H1 (cell line): ENCODE measurements around the gene TMOD4. TPM values are rescaled to one million over a fixed set of nuclear protein-coding genes. Genes with fewer than 3 reads are reported as not detected.

Experiments used
- CTCF ChIA-PET: fragments of 300-600 bp; sonication (Branson Sonifier 250); formaldehyde crosslinking; loops from one replicate; lab custom pipeline; 2021; ENCODE audit not compliant: partially characterized antibody; lab: Charles Lee
- POLR2A ChIA-PET: fragments of 300-600 bp; sonication (Branson Sonifier 250); formaldehyde crosslinking; loops from one replicate; lab custom pipeline; 2021; ENCODE audit warnings: inconsistent platforms; ENCODE audit not compliant: partially characterized antibody; lab: Charles Lee
- DNase-seq, 2 experiments: peaks; one replicate each; pipeline versions ENCODE4 v3.0.0 to v3.0.0-alpha.2; 2010 to 2022; ENCODE audit warnings: low spot score in 2 of 2, low read depth in 1 of 2, mixed read lengths in 1 of 2
- FAIRE-seq: peaks from 2 replicates; lab custom pipeline; 2011; peaks lifted over from hg19 to GRCh38; lab: Jason Lieb, UNC
- H2AFZ ChIP-seq: 2 replicates; pipeline ENCODE4 v1.8.1; 2012; ENCODE audit warnings: low read length, inconsistent platforms
- H2AK5ac ChIP-seq: 2 replicates; pipeline ENCODE4 v1.6.1; 2013; ENCODE audit warnings: low read depth, low read length
- H2BK120ac ChIP-seq: replicated peaks from 2 replicates; pipeline ENCODE3; 2013; ENCODE audit warnings: low read depth, low read length, inconsistent platforms
- H2BK12ac ChIP-seq: 2 replicates; pipeline ENCODE4 v1.6.1; 2013; ENCODE audit warnings: low read depth, low read length
- H2BK15ac ChIP-seq: 2 replicates; pipeline ENCODE4 v1.6.1; 2013; ENCODE audit warnings: low read length
- H2BK20ac ChIP-seq: 2 replicates; pipeline ENCODE4 v1.6.1; 2013; ENCODE audit warnings: low read length
- H2BK5ac ChIP-seq: 2 replicates; pipeline ENCODE4 v1.6.1; 2013; ENCODE audit warnings: low read depth, low read length
- H3K14ac ChIP-seq: 2 replicates; pipeline ENCODE4 v1.6.1; 2013; ENCODE audit warnings: inconsistent platforms; ENCODE audit not compliant: insufficient read length
- H3K18ac ChIP-seq: 2 replicates; pipeline ENCODE4 v1.6.1; 2013; ENCODE audit warnings: low read length; ENCODE audit errors: extremely low read depth
- H3K23ac ChIP-seq: 2 replicates; pipeline ENCODE4 v1.6.1; 2013; ENCODE audit warnings: inconsistent platforms; ENCODE audit not compliant: insufficient read length
- H3K23me2 ChIP-seq: 2 replicates; pipeline ENCODE4 v1.6.1; 2013; ENCODE audit warnings: low read depth, low read length
- H3K27ac ChIP-seq: 2 replicates; pipeline ENCODE4 v1.6.1; 2011; ENCODE audit warnings: low read depth, low read length, inconsistent platforms
- H3K27me3 ChIP-seq, 4 experiments: replicated peaks in 1 of 4; 1 replicate in 1 of 4; 2 replicates in 3 of 4; pipeline versions ENCODE4 v1.6.1 to v1.8.1; 2011 to 2013; ENCODE audit warnings: low read length in 3 of 4, mild to moderate bottlenecking in 3 of 4, inconsistent platforms in 2 of 4, mixed read lengths in 2 of 4, moderate library complexity in 1 of 4; ENCODE audit not compliant: control insufficient read depth in 3 of 4, insufficient read depth in 3 of 4; ENCODE audit errors: extremely low read depth in 1 of 4
- H3K36me3 ChIP-seq, 4 experiments: 2 replicates each; pipeline versions ENCODE4 v1.6.1 to v1.8.1; 2011 to 2013; ENCODE audit warnings: mild to moderate bottlenecking in 4 of 4, low read length in 3 of 4, moderate library complexity in 2 of 4, control low read depth in 1 of 4, inconsistent platforms in 1 of 4; ENCODE audit not compliant: insufficient read depth in 4 of 4, control insufficient read depth in 2 of 4
- H3K4ac ChIP-seq: replicated peaks from 2 replicates; pipeline ENCODE3; 2013; ENCODE audit warnings: low read length, low read depth, mixed read lengths, inconsistent platforms; ENCODE audit not compliant: insufficient read length
- H3K4me1 ChIP-seq, 4 experiments: replicated peaks in 1 of 4; 1 replicate in 1 of 4; 2 replicates in 3 of 4; pipeline versions ENCODE4 v1.6.1 to v1.8.1; 2011 to 2013; ENCODE audit warnings: low read length in 3 of 4, inconsistent platforms in 2 of 4, mixed read lengths in 1 of 4; ENCODE audit not compliant: insufficient read depth in 4 of 4, control insufficient read depth in 3 of 4
- H3K4me2 ChIP-seq, 2 experiments: 2 replicates each; pipeline versions ENCODE4 v1.6.1 to v1.8.1; 2011 to 2013; ENCODE audit warnings: low read depth in 2 of 2, low read length in 2 of 2, control low read depth in 1 of 2, inconsistent platforms in 1 of 2, mild to moderate bottlenecking in 1 of 2; ENCODE audit not compliant: insufficient read depth in 1 of 2
- H3K4me3 ChIP-seq, 4 experiments: fragments of 200-600, 300-600 bp in 1 of 4; sonication (generic), shearing (Covaris generic), sonication (Bioruptor Twin) in 1 of 4; 2 replicates each; pipeline versions ENCODE4 v1.5.1 to v1.8.1; 2011 to 2016; ENCODE audit warnings: low read length in 4 of 4, low read depth in 3 of 4, control low read depth in 2 of 4, inconsistent platforms in 2 of 4, mild to moderate bottlenecking in 2 of 4, mixed read lengths in 1 of 4, moderate library complexity in 1 of 4; ENCODE audit not compliant: insufficient read depth in 2 of 4; ENCODE audit errors: extremely low read depth in 1 of 4
- H3K56ac ChIP-seq: replicated peaks from 2 replicates; pipeline ENCODE3; 2013; ENCODE audit warnings: low read depth, mild to moderate bottlenecking, mixed read lengths, low read length, inconsistent platforms; ENCODE audit not compliant: insufficient read length
- H3K79me1 ChIP-seq: 2 replicates; pipeline ENCODE4 v1.6.1; 2013; ENCODE audit warnings: low read depth, low read length, control low read depth
- H3K79me2 ChIP-seq, 2 experiments: 2 replicates each; pipeline versions ENCODE4 v1.6.1 to v1.8.1; 2012 to 2013; ENCODE audit warnings: low read length in 2 of 2, mild to moderate bottlenecking in 2 of 2, inconsistent platforms in 1 of 2; ENCODE audit not compliant: insufficient read depth in 2 of 2, control insufficient read depth in 1 of 2
- H3K9ac ChIP-seq, 4 experiments: replicated peaks in 1 of 4; 1 replicate in 1 of 4; 2 replicates in 3 of 4; pipeline versions ENCODE4 v1.6.1 to v1.8.1; 2011 to 2013; ENCODE audit warnings: low read depth in 3 of 4, low read length in 3 of 4, control low read depth in 2 of 4, mild to moderate bottlenecking in 2 of 4, moderate library complexity in 2 of 4, inconsistent platforms in 1 of 4; ENCODE audit errors: extremely low read depth in 1 of 4
- H3K9me3 ChIP-seq, 2 experiments: 2 replicates each; pipeline versions ENCODE4 v1.6.1 to v1.8.1; 2012 to 2013; ENCODE audit warnings: mild to moderate bottlenecking in 2 of 2, moderate library complexity in 2 of 2, control low read depth in 1 of 2, inconsistent platforms in 1 of 2, low read depth in 1 of 2, low read length in 1 of 2, mixed read lengths in 1 of 2; ENCODE audit not compliant: insufficient read depth in 2 of 2
- H4K20me1 ChIP-seq, 2 experiments: replicated peaks in 1 of 2; 2 replicates each; pipeline versions ENCODE3 to v1.8.1; 2011 to 2013; ENCODE audit warnings: inconsistent platforms in 2 of 2, low read length in 2 of 2, mild to moderate bottlenecking in 1 of 2; ENCODE audit not compliant: insufficient read depth in 2 of 2, control insufficient read depth in 1 of 2
- H4K5ac ChIP-seq: 2 replicates; pipeline ENCODE4 v1.6.1; 2013; ENCODE audit warnings: low read length, low read depth, mixed read lengths, inconsistent platforms; ENCODE audit not compliant: insufficient read length
- H4K8ac ChIP-seq: 2 replicates; pipeline ENCODE4 v1.8.0; 2013; ENCODE audit warnings: mild to moderate bottlenecking, moderate library complexity, low read length, inconsistent platforms; ENCODE audit not compliant: insufficient read depth; ENCODE audit errors: extremely low read depth
- H4K91ac ChIP-seq: replicated peaks from 2 replicates; pipeline ENCODE3; 2013; ENCODE audit warnings: low read length, mixed read lengths, inconsistent platforms; ENCODE audit not compliant: insufficient read length
- ATF2 ChIP-seq: IDR thresholded peaks from 2 replicates; pipeline ENCODE4 v1.6.1; 2012; ENCODE audit warnings: low read length, inconsistent platforms
- BRCA1 ChIP-seq: IDR thresholded peaks from 2 replicates; pipeline ENCODE4 v1.6.1; 2012; ENCODE audit warnings: low read depth, low read length, improper control_type of control experiment
- E2F6 ChIP-seq: IDR thresholded peaks from 2 replicates; pipeline ENCODE4 v1.6.1; 2012; ENCODE audit warnings: inconsistent platforms
- HDAC6 ChIP-seq: IDR thresholded peaks from one replicate; pipeline ENCODE4 v1.7.1; 2012; ENCODE audit warnings: low read depth, mild to moderate bottlenecking, inconsistent platforms, low read length, moderate library complexity
- KDM4A ChIP-seq: IDR thresholded peaks from one replicate; pipeline ENCODE4 v1.7.1; 2012; ENCODE audit warnings: low read depth, mild to moderate bottlenecking, moderate library complexity, low read length, inconsistent platforms; ENCODE audit not compliant: severe bottlenecking
- POLR2AphosphoS5 ChIP-seq: IDR thresholded peaks from 2 replicates; pipeline ENCODE4 v1.6.1; 2011; ENCODE audit warnings: low read depth, low read length
- SP4 ChIP-seq: IDR thresholded peaks from 2 replicates; pipeline ENCODE4 v1.6.1; 2012; ENCODE audit warnings: low read length, inconsistent platforms
- SUZ12 ChIP-seq: fragments of 200-600 bp; sonication (generic); IDR thresholded peaks from 2 replicates; pipeline ENCODE4 v1.6.1; 2012; ENCODE audit warnings: mild to moderate bottlenecking, inconsistent platforms, low read length, moderate library complexity, mixed read lengths
- YY1 ChIP-seq: IDR thresholded peaks from 2 replicates; pipeline ENCODE4 v1.6.1; 2011; ENCODE audit warnings: low read depth, mild to moderate bottlenecking, low read length
- WGBS, 2 experiments: shearing (Covaris generic) in 1 of 2; methylation state at CpG; one replicate each; pipeline versions ENCODE4 v1.1.6 to v1.1.7; 2013 to 2015; ENCODE audit warnings: low lambda C conversion rate in 2 of 2, mixed read lengths in 2 of 2, inconsistent platforms in 1 of 2, low coverage in 1 of 2, missing lambda C conversion rate in 1 of 2; ENCODE audit not compliant: insufficient replicate concordance in 2 of 2, insufficient coverage in 1 of 2, insufficient read length in 1 of 2; ENCODE audit errors: extremely low coverage in 1 of 2, missing lambda C conversion rate in 1 of 2; 5-methylcytosine and 5-hydroxymethylcytosine counted together
- polyA plus RNA-seq, 7 experiments: library from polyadenylated mRNA; depleted of rRNA in 3 of 7; stranded (reverse) in 5 of 7; unstranded in 2 of 7; fragments of >200 nt in 5 of 7; fragments of 200-250 nt in 2 of 7; gene quantifications; 1 replicate in 5 of 7; 2 replicates in 1 of 7; 4 replicates in 1 of 7; pipeline versions ENCODE4 v1.2.1 to v1.2.3, GENCODE V29; 2011 to 2013; ENCODE audit warnings: missing spikeins in 2 of 7, mixed read lengths in 2 of 7
- total RNA-seq: library from RNA; stranded (reverse); fragmentation: NEBNext Ultra II Directional; extraction: Animal tissue kit (Norgen Biotek cat#: 25700); gene quantifications from 2 replicates; pipeline ENCODE4 v1.2.1, GENCODE V29; 2021

The TMOD4 gene
- total and polyA plus RNA-seq, 2 of the 8 experiments (the other 6 are each of a cell fraction or from before 2014, with no cell fraction given): 0.42 TPM; not detected in 1

- Histone ChIP-seq H2BK5ac (no peak overlapping the region), H3K23ac (no peak overlapping the region), H2BK12ac (no peak overlapping the region), H4K91ac (no peak overlapping the region), H3K56ac (no peak overlapping the region), H3K9ac (no peak overlapping the region), H2BK120ac (no peak overlapping the region), H3K14ac (no peak overlapping the region), H3K27me3 (peaks cover 0 to 17% (median 8%) of the 10 kb centered on the region in 4 experiments; a peak in 5 of 7 replicates), H4K20me1 (no peaks in the 10 kb centered on the region), H2AK5ac (no peak overlapping the region), H3K4me2 (peak overlapping the region in 1 of 2 experiments; percentile 98; a peak in 1 of 4 replicates), H2BK15ac (no peak overlapping the region), H3K79me1 (peaks cover 5% of the 10 kb centered on the region; the same call in 1 of the 2 replicates), H3K4ac (no peak overlapping the region), H4K8ac (no peak overlapping the region), H2AFZ (no peak overlapping the region), H3K23me2 (peaks cover 16% of the 10 kb centered on the region), H3K4me3 (peak overlapping the region in 1 of 4 experiments; percentile 85; a peak in 1 of 8 replicates), H3K79me2 (no peaks in the 10 kb centered on the region), H4K5ac (no peak overlapping the region), H2BK20ac (no peak overlapping the region), H3K4me1 (peaks cover 15 to 29% (median 20%) of the 10 kb centered on the region in 4 experiments), H3K36me3 (no peaks in the 10 kb centered on the region), H3K18ac (no peak overlapping the region), H3K27ac (no peak overlapping the region), H3K9me3 (no peaks in the 10 kb centered on the region)
- TF ChIP-seq ATF2 (no peak), YY1 (no peak), SP4 (no peak), BRCA1 (no peak), E2F6 (no peak), KDM4A (no peak), SUZ12 (no peak), POLR2AphosphoS5 (no peak), HDAC6 (no peak)
- WGBS, 2 experiments: 76% methylated on average over 2 of the region's 2 CpGs; no CpG with 5 or more reads in 1 of the 2 experiments
- no peak for FAIRE-seq
- ChIA-PET CTCF (interaction anchor here (1.4 to 1.8 kb wide), 3 partner anchors 8 to 120 kb away, joined by 4 to 9 read pairs (median 5); no protein-coding TSS in a partner anchor), POLR2A (interaction anchor here (1.4 to 10.7 kb wide), 2 partner anchors 16 to 17 kb away, joined by 3 to 124 read pairs; no protein-coding TSS in a partner anchor)
- no peak for DNase-seq
Measured at GRCh38 chr1:151147665-151148064, 28.1 kb downstream of the TMOD4 start.
